Stimulated activated CD8-positive, alpha-beta memory T cell treated with anti-CD3 and anti-CD28 coated beads, Interleukin-2, amount 100 ng/mL, for 48 hours (primary cell): ENCODE data around the gene GFRA4.

Experiments
- DNase-seq, 2 donors: peaks; one replicate each; pipeline ENCODE4 v3.0.0-alpha.2; 2020; ENCODE audit warnings: low read depth in 2 of 2

GFRA4 gene

GRCh38 chr20:3653921-3654320, 9.3 kb downstream of the GFRA4 start:
- no peak for DNase-seq

- DNase-seq = no peak
These were observed 10.3 kb downstream of the GFRA4 start for GRCh38 chr20:3652676-3653596.

GRCh38 chr20:3652221-3652620, 11.0 kb downstream of the GFRA4 start:
- no peak for DNase-seq

- no peak for DNase-seq
These were observed 11.8 kb downstream of the GFRA4 start for GRCh38 chr20:3651204-3651962.

GRCh38 chr20:3648951-3649350, 14.2 kb downstream of the GFRA4 start:
- DNase-seq = no peak

- no peak for DNase-seq
These were observed 15.7 kb downstream of the GFRA4 start for GRCh38 chr20:3647473-3647872.

- no peak for DNase-seq
These were observed 16.5 kb downstream of the GFRA4 start for GRCh38 chr20:3646651-3647050.

GRCh38 chr20:3646067-3646440, 17.1 kb downstream of the GFRA4 start:
- DNase-seq = no peak

- no peak for DNase-seq
These were observed 17.7 kb downstream of the GFRA4 start for GRCh38 chr20:3645309-3646066.

- no peak for DNase-seq
These were observed 22.9 kb downstream of the GFRA4 start for GRCh38 chr20:3640259-3640658.

GRCh38 chr20:3635346-3635745, 27.9 kb downstream of the GFRA4 start:
- no peak for DNase-seq

- DNase-seq = no peak
These were observed 29.2 kb downstream of the GFRA4 start for GRCh38 chr20:3633913-3634478.

GRCh38 chr20:3632311-3633004, 30.7 kb downstream of the GFRA4 start:
- DNase-seq = no peak

GRCh38 chr20:3631534-3631933, 31.7 kb downstream of the GFRA4 start:
- no peak for DNase-seq

- DNase-seq = no peak
These were observed 32.8 kb downstream of the GFRA4 start for GRCh38 chr20:3630429-3630828.

- no peak for DNase-seq
These were observed 33.3 kb downstream of the GFRA4 start for GRCh38 chr20:3629893-3630292.

GRCh38 chr20:3628502-3629314, 34.5 kb downstream of the GFRA4 start:
- no peak for DNase-seq

GRCh38 chr20:3627476-3627875, 35.7 kb downstream of the GFRA4 start:
- DNase-seq = no peak

GRCh38 chr20:3622406-3622805, 40.8 kb downstream of the GFRA4 start:
- DNase-seq = no peak

- no peak for DNase-seq
These were observed 42.1 kb downstream of the GFRA4 start for GRCh38 chr20:3621111-3621510.
